ENCODE data around the gene DDAH2. TPM values are rescaled to one million over a fixed set of nuclear protein-coding genes. Genes with fewer than 3 reads are reported as not detected.

Gene DDAH2
- total RNA-seq, 1 donor from 2014 or later: 150 TPM

GRCh38 chr6:31692353-31692752, 36.7 kb downstream of the DDAH2 start:
- Histone ChIP-seq H3K27ac (no peak overlapping the region), H3K27me3 (no peaks in the 10 kb centered on the region), H3K4me3 (no peak overlapping the region), H3K36me3 (peaks cover 82 to 94% of the 10 kb centered on the region in 2 donors), H3K9me3 (no peaks in the 10 kb centered on the region), H3K4me1 (no peaks in the 10 kb centered on the region)
- no peak for TF ChIP-seq CTCF (IDR thresholded peaks at IDR 0.05)
- no peak for DNase-seq (ENCODE audit: low spot score in 2 of 2)
- intact Hi-C loops (cut with DNase I): no loop called here

- Histone ChIP-seq H3K27ac (no peak overlapping the region), H3K4me3 (no peak overlapping the region), H3K36me3 (peaks cover 83 to 97% of the 10 kb centered on the region in 2 donors), H3K9me3 (no peaks in the 10 kb centered on the region), H3K27me3 (no peaks in the 10 kb centered on the region), H3K4me1 (no peaks in the 10 kb centered on the region)
- no peak for DNase-seq (ENCODE audit: low spot score in 2 of 2)
- TF ChIP-seq CTCF (IDR thresholded peaks at IDR 0.05): no peak
- intact Hi-C loops (cut with DNase I): no loop called here
Observed at GRCh38 chr6:31691564-31692108, 37.5 kb downstream of the DDAH2 start.

GRCh38 chr6:31691078-31691463, 38.0 kb downstream of the DDAH2 start:
- peaks cover 77 to 97% of the 10 kb centered on the region in 2 donors for H3K36me3 ChIP-seq
- intact Hi-C loops (cut with DNase I): no loop called here
- H3K27me3 ChIP-seq: no peaks in the 10 kb centered on the region
- no peak overlapping the region for H3K4me3 ChIP-seq
- H3K27ac ChIP-seq: no peak overlapping the region
- no peak for TF ChIP-seq CTCF (IDR thresholded peaks at IDR 0.05)
- H3K9me3 ChIP-seq: no peaks in the 10 kb centered on the region
- no peaks in the 10 kb centered on the region for H3K4me1 ChIP-seq
- no peak for DNase-seq (ENCODE audit: low spot score in 2 of 2)

GRCh38 chr6:31690231-31691077, 38.6 kb downstream of the DDAH2 start:
- Histone ChIP-seq H3K36me3 (peaks cover 71 to 91% of the 10 kb centered on the region in 2 donors), H3K27ac (no peak overlapping the region), H3K4me1 (no peaks in the 10 kb centered on the region), H3K4me3 (no peak overlapping the region), H3K9me3 (no peaks in the 10 kb centered on the region), H3K27me3 (no peaks in the 10 kb centered on the region)
- DNase-seq (ENCODE audit: low spot score in 2 of 2): no peak
- intact Hi-C loops (cut with DNase I): no loop called here
- TF ChIP-seq CTCF (IDR thresholded peaks at IDR 0.05): no peak

GRCh38 chr6:31689249-31690110, 39.6 kb downstream of the DDAH2 start:
- no peaks in the 10 kb centered on the region for H3K9me3 ChIP-seq
- no peak for DNase-seq (ENCODE audit: low spot score in 2 of 2)
- no peak overlapping the region for H3K27ac ChIP-seq
- no peak overlapping the region for H3K4me3 ChIP-seq
- peaks cover 63 to 81% of the 10 kb centered on the region in 2 donors for H3K36me3 ChIP-seq
- no peaks in the 10 kb centered on the region for H3K4me1 ChIP-seq
- peak in 1 of 3 experiments; percentile 14 for TF ChIP-seq CTCF (IDR thresholded peaks at IDR 0.05)
- H3K27me3 ChIP-seq: no peaks in the 10 kb centered on the region
- intact Hi-C loops (cut with DNase I): no loop called here
